ENCODE results near the gene AMMECR1.
"Not testable (repeated sequence)": the region's sequence is repeated elsewhere in the genome, so short reads cannot be mapped to it uniquely, and the experiment has no call there.

The AMMECR1 gene

DNA sequence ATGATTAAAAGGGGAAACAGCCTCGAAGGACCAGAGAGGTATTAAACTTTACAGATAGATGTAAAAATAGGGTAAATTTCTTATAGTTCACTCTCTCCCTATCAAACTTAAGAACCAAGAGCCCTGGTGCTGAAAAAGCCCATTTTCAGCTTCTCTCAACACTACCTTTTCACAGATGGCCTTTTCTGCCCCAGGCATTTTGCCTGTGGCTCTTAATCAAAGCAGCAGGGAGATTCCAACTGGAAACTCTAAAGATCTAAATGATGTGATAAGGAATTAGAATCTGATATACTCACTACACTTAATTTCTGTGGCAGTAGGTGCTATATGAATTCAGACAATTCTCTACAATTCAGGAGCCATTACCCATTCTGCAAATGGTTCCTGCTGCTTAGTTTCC lies 60.0 kb downstream of the AMMECR1 start:
- no peak for DNase-seq (ENCODE audit: low read depth)

DNA sequence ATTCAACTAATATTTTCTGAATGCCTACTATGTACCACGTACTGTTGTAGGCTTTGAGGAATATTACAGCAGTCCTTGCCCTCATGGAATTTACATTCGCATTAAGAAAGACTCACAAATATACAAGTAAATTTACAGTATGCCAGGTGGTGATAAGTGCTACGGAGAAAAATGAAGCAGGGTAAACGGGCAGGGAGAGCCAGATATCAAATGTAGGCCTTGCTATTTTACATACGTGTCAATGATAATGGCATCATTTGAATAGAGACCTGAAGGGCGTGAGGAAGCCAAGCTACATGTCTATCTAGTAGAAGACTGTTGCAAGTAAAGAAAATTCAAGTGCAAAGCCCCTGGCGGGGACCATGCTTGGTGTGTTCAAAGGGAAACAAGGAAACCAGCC lies 65.2 kb downstream of the AMMECR1 start:
- DNase-seq (ENCODE audit: low read depth): no peak

DNA sequence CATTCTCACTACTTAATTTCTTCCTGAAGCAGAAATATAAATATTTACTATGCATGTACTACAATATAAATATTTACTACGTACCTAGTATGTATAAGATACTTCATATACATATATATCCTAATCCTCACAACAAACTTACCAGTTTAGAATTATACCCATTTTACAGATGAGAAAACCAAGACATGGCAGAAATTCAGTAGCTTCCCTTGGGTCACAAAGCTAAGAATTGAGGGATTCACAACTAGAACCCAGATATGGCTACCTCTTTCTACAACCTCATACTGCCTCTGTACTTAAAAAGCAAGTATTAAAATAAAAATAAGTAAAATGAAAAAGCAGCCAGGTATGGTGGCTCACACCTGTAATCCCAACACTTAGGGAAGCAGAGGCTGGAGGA lies 65.9 kb downstream of the AMMECR1 start:
- DNase-seq (ENCODE audit: low read depth): no peak

DNA sequence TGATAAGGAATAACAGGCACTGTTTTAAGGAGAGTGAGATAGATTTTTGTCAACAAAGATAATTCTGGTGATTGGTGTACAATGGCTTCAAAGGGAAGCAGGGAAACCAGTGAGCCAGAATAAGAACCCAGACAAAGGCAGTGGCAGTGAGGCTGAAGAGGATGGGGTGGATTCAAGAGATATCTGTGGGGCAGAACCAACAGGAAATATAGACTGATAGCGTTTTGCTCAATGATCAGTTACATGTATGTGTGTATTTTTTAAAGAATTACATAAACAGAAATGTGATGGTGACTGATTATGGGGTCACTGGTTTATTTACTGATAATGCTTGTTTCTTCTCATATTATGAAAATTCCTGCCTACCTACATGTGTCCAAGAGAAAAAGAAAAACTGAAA lies 66.4 kb downstream of the AMMECR1 start:
- no peak for DNase-seq (ENCODE audit: low read depth)

DNA sequence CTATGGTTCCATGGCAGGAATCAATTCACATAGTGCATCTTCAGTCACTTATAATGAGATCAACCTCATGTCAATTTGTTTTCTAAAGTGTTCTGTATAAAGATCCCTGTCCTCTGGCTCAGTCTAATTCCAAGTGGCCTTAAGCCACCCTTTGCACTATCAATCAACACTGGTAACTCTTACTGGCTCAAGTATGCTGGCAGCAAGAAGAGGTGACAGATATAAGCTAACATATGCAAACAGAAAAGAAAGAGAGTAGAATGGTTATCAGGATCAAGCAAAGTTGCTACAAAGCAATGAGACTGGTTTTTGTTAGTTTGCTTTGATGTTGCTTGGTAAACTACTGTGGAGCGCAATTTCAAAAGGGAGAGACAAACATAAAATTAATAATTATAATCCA lies 67.0 kb downstream of the AMMECR1 start:
- DNase-seq (ENCODE audit: low read depth): no peak

DNA sequence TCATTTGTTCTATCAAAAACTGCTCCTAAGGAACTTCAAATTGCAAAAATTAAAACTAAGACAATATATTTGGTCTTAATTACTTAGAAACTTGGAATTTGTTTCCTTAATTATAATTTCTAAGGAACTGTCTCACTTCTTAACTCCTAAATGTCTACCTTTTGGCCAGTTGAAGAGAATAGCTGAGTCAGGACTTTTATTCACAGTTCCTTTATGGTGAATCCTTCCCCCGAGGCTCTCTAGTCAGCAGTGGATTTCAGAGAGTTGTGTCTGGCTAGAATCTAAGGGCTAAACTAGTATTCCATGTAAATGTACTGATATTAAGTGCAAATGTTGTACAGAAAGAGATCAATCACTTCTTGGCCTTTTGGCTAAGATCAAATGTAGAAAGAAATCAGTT lies 69.3 kb downstream of the AMMECR1 start:
- no peak for DNase-seq (ENCODE audit: low read depth)

DNA sequence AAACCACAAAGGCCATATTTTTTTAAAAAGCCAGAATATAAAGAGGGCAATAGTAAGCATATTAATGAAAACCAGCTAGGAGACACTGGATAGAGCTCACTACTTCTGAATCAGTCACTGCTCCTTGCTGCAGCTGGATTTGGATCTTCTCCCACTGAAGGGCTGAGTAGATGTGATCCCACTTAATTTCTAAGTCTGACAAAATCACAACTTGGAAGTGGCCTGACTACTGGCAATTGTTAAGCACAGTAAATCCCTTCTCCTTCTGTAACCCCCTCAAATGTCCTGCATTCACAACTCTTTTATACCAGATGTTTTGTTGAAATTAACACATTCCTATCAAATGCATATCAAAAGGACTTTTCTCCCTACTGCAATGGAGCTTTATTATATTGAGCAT lies 72.9 kb downstream of the AMMECR1 start:
- DNase-seq (ENCODE audit: low read depth): no peak

DNA sequence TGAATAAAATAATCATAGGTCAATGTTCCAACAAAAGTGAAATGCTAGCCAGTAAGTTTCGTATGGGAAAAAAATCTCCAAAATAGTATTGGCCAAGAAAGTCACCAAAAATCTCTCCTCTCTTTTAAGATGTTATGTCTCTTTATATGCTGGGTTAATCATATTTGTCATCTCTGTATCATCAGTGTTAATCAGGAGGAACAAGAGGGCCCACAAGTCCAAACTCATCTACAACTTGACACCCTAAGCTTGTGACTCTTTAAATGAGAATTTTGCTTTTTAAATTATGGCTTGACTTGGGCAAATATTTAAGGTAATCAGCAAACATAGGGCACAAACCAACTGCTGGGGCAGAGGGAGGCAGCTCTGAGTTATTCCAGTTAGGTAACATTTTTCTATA lies 75.5 kb downstream of the AMMECR1 start:
- no peak for DNase-seq (ENCODE audit: low read depth)

DNA sequence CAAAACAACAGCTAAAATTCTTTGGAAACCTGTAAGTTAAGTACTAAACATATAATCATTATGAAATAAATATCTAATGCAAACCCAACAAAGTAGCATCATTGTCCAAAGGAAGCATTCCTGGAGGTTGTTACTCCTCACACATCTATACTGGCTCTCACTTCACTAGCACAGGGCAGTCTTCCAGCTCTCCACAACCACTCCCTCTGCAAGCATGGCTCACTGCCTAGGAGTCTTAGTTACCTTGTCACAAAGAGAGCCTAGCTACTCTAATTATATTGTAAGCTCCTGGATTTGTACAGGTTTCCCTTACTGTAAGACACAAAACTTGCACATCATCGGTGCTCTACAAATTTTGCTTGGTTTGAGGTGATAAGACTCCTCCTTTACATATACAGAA lies 76.1 kb downstream of the AMMECR1 start:
- no peak for DNase-seq (ENCODE audit: low read depth)

DNA sequence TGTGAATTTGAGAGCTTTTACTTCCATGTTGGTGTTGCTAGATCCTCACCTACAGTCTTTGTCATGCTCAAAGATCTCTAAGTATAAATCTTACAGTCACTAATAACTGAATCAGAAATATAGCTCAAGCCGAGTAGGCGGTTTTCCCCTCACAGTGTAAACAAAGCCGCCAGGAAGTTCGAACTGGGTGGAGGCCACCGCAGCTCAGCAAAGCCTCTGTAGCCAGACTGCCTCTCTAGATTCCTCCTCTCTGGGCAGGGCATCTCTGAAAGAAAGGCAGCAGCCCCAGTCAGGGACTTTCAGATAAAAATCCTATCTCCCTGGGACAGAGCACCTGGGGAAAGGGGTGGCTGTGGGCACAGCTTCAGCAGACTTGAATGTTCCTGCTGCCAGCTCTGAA lies 79.6 kb downstream of the AMMECR1 start:
- not testable (repeated sequence) for DNase-seq (ENCODE audit: low read depth)

DNA sequence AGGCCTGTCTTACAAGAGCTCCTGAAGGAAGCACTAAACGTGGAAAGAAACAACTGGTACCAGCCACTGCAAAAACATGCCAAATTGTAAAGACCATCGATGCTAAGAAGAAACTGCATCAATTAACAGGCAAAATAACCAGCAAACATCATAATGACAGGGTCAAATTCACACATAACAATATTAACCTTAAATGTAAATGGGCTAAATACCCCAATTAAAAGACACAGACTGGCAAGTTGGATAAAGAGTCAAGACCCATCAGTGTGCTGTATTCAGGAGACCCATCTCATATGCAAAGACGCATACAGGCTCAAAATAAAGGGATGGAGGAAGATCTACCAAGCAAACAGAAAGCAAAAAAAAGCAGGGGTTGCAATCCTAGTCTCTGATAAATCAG lies 86.4 kb downstream of the AMMECR1 start:
- not testable (repeated sequence) for DNase-seq (ENCODE audit: low read depth)

DNA sequence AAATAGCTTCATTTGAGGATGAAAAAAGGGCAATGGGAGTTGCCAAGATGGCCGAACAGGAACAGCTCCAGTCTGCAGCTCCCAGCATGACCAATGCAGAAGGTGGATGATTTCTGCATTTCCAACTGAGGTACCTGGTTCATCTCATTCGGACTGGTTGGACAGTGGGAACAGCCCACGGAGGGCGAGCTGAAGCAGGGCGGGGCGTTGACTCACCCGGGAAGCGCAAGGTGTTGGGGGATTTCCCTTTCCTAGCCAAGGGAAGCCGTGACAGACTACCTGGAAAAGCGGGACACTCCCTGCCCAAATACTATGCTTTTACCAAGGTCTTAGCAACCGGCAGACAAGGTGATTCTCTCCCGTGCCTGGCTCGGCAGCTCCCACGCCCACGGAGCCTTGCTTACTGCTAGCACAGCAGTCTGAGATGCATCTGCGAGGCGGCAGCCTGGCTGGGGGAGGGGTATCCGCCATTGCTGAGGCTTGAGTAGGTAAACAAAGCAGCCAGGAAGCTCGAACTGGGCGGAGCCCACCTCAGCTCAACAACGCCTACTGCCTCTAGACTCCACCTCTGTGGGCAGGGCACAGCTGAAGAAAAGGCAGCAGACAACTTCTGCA lies 88.3 kb downstream of the AMMECR1 start:
- DNase-seq (ENCODE audit: low read depth): peak; percentile 43

DNA sequence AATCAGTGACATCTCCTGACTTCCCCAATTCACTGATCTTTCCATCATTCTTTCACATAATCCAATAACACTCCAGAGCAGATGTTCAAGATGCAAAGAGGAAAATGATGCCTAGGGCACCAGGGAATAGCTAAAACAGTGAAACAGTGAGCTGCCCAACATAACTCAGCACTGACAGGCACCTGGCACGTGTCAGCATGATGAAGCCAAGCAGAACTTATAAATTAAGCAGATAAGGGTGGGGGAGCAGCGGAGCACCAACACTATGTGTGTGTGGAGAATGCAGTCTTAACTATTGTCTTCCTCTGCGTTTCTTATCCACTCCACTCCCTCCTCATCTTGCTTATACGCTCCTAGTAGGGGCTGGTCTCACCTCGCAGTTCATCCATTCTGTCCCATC lies 89.4 kb downstream of the AMMECR1 start:
- DNase-seq (ENCODE audit: low read depth): no peak

DNA sequence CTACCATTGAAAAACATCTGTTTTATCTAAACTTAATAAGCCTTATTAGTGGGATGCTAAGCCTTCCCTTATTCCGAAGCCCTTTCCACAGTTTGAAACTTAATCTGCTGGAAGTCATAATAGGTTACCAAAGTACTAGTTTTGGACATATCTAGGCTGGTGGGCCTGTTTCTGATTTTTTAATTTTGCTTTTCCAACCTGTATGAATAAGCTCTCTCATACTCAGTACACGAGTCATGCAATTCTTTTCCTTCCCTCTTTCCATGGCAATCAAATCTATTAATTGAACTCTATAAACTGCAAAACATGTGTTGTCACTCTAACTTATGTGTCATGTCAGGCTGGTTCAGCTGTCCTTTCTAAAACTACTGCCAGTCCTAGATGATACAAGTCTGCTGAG lies 91.0 kb downstream of the AMMECR1 start:
- no peak for DNase-seq (ENCODE audit: low read depth)

DNA sequence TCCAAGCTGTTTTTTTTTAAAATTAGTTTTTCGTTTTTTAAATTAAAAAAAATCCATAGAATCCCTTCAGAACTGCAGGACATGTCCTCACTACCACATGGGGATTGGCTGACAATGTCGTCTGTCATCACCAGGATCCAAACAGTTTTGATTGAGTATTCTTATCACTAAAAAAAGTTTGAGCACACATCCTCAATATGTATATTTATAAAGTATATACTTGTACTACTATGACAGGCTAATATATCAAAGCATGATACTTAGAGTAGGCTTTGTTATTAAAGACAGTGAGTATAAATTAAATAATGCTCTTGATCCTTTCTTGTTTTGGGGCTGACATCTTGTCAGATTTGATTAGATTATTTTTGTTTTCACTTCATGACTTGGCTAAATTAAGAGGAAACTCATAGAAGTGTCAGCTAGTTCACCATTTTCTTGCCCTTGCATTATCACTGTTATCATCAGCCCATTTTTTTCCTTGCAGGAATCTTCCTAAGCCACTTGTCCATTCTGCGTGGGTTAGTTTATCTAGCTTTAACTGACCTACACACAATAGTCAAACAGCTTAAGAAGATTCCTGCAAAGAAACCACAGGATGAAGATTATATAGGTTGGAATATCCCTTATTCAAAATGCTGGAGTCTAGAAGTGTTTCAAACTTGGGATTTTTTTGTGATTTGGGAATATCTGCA lies 92.8 kb downstream of the AMMECR1 start:
- DNase-seq (ENCODE audit: low read depth): no peak

DNA sequence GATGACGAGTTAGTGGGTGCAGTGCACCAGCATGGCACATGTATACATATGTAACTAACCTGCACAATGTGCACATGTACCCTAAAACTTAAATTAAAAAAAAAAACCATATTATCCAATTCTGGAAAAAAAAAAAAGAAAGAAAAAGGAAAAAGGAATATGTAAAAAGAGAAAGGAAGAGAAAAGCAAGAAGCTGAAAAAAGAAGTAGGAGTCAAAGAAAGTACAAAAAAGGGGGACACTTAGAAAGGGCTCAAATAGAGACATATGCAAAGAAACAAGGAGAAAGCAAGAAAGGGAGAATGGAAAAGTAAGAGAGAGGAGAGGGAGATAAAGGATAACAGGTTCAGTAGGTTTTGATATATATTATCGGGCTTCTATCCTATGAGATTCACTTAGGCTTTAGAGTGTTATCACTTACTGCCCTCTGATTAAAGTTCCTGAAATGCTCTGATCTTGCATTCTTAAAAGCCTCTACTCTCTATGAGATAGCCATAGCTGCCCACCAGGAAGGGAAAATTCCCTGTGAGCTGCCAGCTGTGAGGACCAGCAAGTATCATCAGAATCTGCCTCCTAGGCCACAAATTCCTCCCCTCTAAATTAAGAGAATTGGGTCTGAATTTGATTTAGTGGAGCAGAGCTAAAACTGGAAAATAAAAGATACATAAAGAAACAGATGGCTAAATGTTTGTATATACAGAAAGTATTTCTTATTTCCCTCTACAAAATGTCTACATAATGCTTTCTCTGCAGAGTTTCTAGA lies 95.2 kb downstream of the AMMECR1 start:
- no peak for DNase-seq (ENCODE audit: low read depth)

DNA sequence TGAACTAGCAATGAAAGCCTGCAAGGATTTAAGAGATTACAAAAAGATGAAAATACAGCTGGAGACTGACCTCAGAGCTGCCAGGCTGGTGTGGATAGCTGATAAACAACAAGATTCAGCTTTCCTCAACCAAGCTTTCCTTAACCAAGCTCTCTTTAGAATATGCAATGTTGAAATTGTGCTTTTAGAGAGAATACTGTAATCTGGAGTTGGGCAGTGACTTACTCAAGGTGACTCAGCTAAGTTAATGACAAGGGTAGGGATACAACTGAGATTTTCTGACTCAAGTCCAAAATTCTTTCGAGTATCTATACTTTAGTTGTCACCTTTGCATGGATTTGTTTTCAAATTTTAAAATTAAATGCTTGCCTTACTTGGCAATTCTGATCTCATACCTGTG lies 98.0 kb downstream of the AMMECR1 start:
- no peak for DNase-seq (ENCODE audit: low read depth)

DNA sequence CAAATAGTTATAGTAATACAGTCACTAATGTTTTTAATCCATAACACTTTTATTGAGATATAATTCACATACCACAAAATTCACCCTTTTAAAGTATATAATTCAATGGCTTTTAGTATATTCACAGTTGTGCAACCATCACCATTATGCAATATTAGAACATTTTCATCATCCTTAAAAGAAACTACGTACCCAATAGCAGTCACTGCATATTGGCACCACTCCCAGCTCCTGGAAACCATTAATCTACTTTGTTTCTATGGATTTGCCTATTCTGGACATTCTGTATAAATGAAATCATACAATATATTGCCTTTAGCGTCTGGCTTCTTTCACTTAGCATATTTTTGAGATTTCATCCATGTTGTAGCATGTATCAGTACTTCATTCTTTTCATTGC lies 99.3 kb downstream of the AMMECR1 start:
- no peak for DNase-seq (ENCODE audit: low read depth)

DNA sequence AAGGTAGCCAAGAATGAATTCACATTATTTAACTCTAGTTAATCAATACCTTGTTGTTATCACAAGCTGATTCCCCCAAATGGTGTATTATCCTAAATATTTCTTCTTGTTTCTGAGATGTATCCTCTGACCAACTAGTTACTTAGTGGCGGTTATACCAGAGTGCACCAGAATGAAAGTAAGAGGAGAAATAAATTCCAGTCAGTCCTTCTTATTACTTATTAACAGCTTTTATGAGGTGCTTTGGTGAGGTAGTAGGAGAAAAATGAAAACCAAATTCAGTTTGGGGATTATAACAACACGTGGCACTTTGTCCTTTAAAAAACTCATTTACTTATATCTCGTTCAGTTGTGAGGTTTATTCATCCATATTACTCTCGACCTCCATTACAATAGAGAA lies 101.9 kb downstream of the AMMECR1 start:
- no peak for DNase-seq (ENCODE audit: low read depth)

DNA sequence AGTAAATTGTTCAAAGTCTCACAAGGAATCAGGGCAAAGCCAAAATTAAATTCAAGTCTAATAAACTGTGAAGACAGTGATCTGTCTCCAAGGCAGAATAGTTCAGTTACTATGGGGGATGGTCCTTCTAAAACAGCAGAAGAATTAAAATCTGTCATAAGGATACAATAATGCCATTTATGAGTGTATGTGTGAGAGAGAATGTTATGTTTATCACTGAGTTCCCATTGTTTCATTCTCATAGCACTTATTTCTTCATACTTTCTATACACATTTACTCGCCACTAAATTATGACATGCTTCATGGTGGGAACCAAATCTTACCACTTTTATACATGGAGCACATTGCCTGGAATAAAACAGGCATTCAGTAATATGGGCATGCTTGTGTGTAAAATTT lies 102.5 kb downstream of the AMMECR1 start:
- no peak for DNase-seq (ENCODE audit: low read depth)

DNA sequence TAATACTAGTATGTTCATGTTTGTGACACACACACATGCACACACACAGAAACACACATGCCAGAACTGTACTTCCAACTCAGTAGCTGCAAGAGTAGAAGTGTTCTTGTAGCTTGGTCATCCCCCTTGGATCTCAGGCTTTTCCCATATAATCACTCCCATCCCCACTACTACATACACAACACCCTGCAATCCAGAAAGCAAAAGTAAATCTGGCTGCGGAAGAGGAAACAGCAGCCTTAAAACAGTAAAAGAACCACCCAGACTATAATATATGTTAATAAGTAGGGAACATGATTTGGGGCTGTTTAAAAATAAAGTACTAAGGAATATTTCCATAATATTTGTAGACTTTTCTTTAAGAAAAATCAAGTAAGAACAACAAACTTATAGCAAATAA lies 103.2 kb downstream of the AMMECR1 start:
- DNase-seq (ENCODE audit: low read depth): no peak

DNA sequence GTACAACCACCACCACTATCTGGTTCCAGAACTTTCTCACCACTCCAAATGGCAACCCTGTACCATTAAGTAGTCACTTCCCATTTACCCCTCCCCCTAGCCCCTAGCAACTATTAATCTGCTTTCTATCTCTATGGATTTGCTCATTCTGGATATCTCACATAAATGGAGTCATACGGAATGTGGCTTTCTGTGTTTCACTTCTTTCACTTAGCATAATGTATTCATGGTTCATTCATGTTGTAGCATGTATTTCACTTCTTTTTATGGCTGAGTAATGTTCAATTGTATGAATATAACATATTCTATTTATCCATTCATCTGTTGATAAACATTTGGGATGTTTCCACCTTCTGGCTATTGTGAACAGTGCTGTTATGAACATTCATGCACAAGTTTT lies 104.7 kb downstream of the AMMECR1 start:
- no peak for DNase-seq (ENCODE audit: low read depth)

DNA sequence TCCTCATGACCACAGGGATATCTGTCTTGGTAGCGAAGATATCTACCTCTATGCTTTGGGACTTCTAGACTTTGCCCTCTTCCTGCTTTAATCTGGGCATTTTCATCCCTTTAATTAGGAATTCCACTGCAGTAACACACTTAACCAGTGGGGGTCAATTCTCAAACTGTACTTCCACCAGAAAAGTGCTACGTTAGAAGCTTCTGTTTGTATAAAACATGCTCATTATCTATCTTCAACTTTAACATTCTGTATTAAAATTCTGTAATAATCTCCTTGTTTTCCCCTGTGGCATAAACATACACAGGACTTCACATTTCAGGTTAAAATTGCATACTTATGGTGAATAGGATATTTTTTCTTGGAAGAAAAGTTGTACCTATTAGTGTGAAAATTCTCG lies 105.6 kb downstream of the AMMECR1 start:
- DNase-seq (ENCODE audit: low read depth): no peak

DNA sequence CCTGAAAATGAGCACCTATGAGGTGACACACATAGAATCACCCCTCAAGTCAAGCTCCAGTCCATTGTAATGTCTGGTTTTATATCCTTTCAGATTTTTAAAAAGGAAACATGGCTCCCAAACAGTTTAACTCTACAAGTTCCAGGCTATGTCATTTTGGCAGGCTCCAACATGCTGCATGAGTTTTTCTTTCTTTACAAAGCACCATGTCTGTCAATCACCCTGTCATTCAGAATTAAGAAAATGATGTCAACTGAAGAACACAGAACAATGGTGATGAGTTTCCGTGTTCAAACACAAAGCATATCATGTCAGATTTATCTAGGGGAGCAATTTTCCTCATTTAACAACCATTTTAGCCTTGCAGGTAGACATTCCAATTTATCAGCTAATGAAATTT lies 106.5 kb downstream of the AMMECR1 start:
- DNase-seq (ENCODE audit: low read depth): no peak
